NOMO-1 treated with DMSO at 0.1 percent for 48 hours (cell line): ENCODE measurements around the gene ATP6V0A1.
"Not testable (repeated sequence)": the region's sequence is repeated elsewhere in the genome, so short reads cannot be mapped to it uniquely, and the experiment has no call there.

Experiments used
- DNase-seq: peaks from one replicate; lab custom pipeline; 2025; ENCODE audit not compliant: unreplicated experiment; lab: John Stamatoyannopoulos, UW

Gene ATP6V0A1

DNA sequence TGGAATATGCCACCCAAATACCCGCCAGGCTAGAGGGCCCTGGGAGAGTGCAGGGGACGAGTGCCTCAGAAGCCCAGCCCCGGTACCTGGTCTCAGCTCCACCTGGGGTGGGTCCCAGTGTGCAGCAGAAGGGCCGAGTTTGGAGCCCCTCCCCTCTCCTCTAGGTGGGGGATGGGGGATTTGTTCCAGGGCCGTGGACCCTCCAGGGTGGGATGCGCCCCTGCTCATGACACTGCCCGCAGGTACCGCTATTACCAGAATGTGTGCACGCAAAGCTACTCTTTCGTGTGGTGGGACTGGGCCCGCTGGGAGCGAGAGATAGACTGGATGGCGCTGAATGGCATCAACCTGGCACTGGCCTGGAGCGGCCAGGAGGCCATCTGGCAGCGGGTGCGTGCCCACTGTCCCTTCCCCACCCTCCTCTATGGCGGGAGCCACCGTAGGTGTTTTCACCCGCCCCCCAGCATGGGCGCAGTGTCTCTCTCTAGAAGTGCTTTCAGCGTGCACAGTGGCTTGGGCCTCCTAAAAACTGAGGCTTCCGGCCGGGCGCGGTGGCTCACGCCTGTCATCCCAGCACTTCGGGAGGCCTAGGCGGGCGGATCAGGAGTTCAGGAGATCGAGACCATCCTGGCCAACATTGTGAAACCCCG lies 78.6 kb downstream of the ATP6V0A1 start:
- no peak for DNase-seq

DNA sequence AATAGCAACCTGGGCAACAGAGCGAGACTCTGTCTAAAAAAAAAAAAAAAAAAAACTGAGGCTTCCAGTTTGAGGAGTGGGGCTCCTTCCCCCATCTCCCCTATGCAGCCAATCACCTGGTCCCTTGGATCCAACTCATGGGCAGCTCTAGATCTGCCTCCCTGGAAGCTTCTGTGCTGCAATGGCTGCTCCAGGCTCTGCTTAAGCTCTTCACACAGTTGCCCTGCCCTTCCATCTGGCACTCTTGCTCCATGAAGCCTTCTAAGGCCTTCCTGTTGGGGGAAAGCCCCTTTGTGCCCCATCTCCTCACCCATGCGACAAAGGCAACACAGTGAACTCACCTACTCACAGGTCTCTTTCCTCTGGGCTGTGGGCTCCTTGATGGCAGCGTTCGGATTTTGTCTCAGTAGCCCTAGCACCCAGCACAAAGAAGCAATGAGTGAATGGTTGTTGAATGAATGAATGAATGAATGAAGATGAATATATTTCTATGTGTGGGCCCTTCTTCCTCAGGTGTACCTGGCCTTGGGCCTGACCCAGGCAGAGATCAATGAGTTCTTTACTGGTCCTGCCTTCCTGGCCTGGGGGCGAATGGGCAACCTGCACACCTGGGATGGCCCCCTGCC lies 79.3 kb downstream of the ATP6V0A1 start:
- no peak for DNase-seq

DNA sequence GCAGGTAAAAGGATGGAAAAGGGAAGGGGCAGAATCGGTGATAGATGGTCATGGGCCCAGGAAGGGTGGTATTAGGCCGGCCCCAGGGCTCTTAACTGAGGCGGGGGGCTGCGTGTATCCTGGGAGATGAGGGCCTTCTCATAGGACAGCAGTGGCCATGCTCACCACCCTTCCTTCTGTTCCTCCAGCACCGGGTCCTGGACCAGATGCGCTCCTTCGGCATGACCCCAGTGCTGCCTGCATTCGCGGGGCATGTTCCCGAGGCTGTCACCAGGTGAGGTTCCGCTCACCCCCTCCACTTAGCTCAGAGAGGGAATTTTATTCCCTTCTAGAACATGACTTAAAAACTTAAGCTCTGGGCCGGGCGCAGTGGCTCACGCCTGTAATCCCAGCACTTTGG lies 79.8 kb downstream of the ATP6V0A1 start:
- no peak for DNase-seq

DNA sequence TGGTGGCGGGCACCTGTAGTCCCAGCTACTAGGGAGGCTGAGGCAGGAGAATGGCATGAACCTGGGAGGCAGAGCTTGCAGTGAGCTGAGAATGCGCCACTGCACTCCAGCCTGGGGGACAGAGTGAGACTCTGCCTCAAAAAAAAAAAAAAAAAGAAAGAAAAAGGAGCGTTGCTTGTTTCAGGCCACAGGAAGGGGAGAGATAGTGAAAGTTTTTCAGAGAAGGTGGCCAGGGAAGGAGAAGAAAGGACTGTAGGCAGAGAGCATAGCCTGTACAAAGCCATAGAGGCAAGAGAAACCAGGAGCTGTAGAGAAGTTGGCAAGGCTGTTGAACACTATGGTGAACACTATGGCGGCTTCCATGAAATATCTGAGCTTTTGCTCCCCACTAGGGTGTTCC lies 81.9 kb downstream of the ATP6V0A1 start:
- not testable (repeated sequence) for DNase-seq

DNA sequence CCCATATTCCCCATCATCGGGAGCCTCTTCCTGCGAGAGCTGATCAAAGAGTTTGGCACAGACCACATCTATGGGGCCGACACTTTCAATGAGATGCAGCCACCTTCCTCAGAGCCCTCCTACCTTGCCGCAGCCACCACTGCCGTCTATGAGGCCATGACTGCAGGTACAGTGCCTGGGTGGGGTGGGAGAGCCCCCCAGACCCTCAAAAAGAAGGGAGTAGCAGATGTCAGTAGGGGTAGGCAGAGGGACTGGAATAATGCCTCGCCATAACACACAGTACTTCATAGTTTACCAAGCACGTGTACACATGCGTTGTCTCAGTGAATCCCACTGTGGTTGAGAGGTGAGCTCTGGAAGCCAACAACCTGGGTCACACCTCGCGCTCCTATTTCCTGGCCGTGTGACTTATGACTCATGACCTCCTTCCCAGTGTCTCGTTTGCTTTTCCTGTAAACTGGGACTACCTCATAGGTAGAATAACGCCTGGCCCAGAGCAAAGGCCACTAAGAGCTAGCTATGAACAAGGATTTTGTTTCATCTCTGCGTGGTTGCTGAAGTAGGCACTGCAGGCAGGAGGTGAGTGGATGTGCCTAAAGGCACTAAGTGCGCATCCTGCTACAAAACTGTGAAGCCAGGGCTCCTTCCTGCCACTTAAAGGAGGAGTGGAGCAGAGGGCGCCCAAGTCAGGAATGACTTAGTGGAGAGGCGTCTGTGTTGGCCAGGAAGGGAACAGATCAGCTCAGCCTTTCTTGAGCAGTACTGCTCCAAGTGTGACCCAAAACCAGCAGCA lies 82.6 kb downstream of the ATP6V0A1 start:
- no peak for DNase-seq

DNA sequence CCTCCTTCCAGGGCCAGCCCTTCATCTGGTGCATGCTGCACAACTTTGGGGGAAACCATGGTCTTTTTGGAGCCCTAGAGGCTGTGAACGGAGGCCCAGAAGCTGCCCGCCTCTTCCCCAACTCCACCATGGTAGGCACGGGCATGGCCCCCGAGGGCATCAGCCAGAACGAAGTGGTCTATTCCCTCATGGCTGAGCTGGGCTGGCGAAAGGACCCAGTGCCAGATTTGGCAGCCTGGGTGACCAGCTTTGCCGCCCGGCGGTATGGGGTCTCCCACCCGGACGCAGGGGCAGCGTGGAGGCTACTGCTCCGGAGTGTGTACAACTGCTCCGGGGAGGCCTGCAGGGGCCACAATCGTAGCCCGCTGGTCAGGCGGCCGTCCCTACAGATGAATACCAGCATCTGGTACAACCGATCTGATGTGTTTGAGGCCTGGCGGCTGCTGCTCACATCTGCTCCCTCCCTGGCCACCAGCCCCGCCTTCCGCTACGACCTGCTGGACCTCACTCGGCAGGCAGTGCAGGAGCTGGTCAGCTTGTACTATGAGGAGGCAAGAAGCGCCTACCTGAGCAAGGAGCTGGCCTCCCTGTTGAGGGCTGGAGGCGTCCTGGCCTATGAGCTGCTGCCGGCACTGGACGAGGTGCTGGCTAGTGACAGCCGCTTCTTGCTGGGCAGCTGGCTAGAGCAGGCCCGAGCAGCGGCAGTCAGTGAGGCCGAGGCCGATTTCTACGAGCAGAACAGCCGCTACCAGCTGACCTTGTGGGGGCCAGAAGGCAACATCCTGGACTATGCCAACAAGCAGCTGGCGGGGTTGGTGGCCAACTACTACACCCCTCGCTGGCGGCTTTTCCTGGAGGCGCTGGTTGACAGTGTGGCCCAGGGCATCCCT lies 84.8 kb downstream of the ATP6V0A1 start:
- DNase-seq: no peak

DNA sequence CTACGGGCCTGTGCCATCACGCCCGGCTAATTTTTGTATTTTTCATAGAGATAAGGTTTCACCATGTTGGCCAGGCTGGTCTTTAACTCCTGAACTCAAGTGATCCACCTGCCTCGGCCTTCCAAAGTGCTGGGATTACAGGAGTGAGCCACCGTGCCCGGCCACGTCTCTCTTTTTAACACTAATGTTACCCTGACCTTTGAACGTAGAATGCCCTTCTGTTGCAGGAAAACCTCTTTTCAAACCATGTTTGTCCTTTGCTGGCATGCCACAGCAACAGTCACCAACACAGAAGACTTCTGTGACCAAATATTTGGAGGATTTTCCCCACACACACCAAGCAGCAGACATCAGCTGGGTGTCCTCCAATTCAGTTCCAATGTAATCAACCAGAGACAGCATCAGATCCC lies 86.2 kb downstream of the ATP6V0A1 start:
- DNase-seq: no peak

DNA sequence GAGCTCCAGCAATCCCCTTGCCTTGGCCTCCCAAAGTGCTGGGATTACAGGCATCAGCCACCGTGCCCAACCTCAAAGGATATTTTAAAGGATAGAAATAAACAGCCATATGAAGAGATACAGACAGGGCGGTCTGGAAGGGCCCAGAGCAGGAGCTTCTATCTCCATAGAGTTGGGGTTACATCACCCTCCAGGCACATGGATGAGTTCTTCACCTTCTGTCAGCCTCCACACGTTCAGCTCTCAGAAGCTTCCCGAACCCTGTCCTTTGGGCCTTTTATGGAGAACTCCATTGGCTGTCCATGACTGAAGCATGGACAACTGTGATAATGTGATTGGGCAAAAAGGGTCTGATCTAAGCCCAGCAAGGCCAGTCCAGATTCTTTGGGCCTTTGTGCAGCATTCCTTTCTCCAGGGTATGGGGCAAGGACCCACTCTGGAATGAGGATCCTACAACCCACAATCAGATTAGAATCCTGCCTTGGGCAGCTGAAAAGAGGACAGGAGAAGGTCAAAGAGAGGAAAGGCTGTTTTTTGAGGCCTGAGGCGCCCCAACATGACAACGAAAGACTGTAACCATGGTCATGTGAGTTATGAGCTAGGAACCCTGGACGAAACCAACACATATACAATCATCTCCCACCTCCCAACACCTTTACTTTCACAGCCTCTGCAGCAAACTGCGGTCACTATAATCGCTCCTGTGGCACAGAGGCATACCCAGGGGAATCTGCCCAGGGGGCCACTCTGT lies 87.3 kb downstream of the ATP6V0A1 start:
- DNase-seq: not testable (repeated sequence)

DNA sequence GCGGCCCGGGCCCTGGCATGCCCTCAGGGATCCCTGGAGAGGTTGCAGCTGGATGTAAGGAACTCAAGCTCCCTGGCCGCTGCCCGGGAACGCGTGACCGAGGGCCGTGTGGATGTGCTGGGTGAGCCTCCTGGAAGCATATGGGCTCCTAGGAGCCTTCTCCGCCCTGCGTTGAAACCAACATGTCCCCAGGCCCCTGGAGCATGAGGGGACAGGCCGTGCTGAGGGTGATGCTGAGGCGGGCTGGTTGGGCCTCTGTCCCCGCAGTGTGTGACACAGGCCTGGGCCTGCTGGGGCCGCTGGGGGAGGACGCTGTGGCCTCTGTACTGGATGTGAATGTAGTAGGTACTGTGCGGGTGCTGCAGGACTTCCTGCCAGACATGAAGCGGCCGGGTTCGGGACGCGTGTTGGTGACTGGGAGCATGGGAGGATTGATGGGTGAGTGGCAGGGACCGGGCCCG lies 88.4 kb downstream of the ATP6V0A1 start:
- no peak for DNase-seq

DNA sequence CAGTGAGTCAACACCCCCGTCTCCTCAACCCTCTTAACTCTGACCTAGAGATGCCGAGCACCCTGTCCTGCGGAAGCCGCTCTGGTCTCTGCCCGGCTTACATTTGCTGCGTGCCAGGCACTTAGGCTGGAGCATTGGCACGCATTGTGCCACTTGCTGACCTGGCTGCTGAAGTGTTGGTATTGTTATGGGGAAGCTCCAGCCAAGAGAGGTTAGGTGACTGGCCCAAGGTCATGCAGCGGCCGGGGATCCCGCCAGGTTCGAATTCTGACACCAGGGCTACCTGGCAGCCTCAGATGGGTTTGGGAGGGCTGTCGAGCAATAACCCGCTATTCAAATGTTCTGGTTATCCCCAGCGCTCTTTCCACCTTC lies 89.0 kb downstream of the ATP6V0A1 start:
- no peak for DNase-seq

DNA sequence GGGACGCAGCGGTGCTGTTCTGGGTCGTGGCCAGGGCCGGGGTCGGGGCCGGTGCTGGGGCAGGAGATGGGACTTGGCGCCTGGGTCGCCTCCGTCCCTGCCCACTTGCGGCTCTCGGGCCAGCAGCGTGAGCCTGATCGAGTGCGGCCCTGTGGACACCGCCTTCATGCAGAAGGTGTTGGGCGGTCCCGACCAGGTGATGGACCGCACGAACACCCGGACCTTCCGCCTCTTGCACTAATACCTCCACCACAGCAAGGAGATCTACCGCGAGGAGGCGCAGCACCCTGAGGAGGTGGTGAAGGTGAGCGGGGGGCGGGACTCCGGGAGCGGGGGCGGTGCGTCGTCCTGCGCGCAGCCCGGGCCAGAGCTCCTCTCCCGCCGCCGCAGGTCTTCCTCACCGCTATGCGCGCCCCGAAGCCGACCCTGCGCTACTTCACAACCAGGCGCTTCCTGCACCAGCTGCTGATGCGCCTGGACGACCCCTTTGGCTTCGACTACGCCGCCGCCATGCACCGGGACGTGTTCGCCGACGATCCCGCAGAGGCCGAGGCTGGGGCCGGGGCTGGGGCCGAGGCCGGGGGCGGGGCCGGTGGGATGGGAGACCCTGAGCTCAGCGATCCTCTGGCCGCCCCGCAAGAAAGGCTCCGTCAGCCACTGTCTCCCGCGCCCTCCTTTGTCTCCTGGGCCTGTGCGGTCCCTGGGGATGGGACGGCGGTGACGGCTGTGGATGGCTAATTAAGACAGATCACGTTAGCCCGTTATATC lies 89.6 kb downstream of the ATP6V0A1 start:
- DNase-seq: no peak

DNA sequence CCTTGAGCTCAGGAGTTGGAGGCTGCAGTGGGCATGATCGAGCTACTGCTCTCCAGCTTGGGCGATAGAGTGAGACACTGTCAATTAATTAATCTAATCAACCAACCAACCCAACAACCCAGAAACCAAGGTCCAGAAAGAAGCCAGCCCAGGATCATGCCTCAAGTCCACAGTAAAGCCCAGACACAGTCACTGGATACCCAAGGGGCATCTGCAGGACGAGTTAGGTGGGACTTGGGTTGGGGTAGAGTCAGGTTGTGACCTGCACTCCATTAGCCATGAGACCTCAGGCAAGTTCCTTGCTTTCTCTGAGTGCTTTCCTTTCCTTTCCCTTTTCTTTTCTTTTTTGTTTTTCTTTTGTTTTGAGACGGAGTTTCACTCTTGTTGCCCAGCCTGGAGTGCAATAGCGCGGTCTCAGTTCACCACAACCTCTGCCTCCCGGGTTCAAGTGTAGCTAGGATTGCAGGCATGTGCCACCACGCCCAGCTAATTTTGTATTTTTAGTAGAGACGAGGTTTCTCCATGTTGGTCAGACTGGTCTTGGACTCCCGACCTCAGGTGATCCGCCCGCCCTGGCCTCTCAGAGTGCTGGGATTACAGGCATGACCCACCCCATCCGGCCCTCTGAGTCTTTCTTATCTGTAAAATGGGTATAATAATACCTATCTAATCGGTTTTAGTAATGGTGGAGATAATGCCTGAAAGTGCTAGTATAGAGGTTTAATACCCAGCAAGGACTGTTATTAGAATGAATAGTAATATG lies 90.5 kb downstream of the ATP6V0A1 start:
- DNase-seq: no peak

DNA sequence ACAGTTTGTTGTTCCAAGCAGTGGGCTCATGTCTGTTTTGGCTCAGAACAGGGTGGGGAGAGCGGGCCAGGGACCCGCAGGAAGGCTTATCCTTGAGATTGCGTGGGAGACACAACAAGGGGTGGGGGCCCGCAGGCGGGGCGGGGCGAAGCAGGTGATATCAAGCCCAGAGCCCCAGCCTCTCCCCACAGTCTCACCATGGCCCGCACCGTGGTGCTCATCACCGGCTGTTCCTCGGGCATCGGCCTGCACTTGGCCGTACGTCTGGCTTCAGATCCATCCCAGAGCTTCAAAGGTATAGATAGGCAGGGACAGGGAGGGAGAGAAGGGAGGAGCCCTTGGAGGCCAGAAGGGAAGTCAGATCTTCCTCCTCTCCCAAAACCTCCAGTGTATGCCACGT lies 94.1 kb downstream of the ATP6V0A1 start, which contains the start of gene HSD17B1:
TSS of gene HSD17B1 (plus strand) at position 188 of the 400 bp plus-strand sequence. CDS start at position 199, 11 bp downstream.
- not testable (repeated sequence) for DNase-seq

DNA sequence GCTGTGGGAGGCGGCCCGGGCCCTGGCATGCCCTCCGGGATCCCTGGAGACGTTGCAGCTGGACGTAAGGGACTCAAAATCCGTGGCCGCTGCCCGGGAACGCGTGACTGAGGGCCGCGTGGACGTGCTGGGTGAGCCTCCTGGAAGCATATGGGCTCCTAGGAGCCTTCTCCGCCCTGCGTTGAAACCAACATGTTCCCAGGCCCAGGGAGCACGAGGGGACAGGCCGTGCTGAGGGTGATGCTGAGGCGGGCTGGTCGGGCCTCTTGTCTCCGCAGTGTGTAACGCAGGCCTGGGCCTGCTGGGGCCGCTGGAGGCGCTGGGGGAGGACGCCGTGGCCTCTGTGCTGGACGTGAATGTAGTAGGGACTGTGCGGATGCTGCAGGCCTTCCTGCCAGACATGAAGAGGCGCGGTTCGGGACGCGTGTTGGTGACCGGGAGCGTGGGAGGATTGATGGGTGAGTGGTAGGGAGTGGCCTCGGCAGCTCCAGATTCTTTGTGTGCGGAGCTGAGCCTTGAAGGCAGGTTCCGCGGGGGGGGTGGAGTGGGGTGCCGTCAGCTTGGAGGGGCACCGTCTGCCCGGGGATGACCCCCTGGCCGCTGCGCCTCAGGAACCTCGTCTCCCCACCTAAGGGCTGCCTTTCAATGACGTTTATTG lies 94.6 kb downstream of the ATP6V0A1 start:
- no peak for DNase-seq

DNA sequence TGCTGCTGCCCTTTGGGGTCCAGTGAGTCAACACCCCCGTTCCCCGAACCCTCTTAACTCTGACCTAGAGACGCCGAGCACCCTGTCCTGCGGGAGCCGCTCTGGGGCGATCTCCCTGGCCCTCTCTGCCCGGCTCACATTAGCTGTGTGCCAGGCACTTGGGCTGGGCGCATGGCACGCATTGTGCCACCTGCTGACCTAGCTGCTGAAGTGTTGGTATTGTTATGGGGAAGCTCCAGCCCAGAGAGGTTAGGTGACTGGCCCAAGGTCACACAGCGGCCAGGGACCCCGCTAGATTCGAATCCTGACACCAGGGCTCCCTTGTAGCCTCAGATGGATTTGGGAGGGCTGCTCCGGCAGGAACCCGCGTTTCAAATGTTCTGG lies 95.2 kb downstream of the ATP6V0A1 start:
- DNase-seq: no peak

DNA sequence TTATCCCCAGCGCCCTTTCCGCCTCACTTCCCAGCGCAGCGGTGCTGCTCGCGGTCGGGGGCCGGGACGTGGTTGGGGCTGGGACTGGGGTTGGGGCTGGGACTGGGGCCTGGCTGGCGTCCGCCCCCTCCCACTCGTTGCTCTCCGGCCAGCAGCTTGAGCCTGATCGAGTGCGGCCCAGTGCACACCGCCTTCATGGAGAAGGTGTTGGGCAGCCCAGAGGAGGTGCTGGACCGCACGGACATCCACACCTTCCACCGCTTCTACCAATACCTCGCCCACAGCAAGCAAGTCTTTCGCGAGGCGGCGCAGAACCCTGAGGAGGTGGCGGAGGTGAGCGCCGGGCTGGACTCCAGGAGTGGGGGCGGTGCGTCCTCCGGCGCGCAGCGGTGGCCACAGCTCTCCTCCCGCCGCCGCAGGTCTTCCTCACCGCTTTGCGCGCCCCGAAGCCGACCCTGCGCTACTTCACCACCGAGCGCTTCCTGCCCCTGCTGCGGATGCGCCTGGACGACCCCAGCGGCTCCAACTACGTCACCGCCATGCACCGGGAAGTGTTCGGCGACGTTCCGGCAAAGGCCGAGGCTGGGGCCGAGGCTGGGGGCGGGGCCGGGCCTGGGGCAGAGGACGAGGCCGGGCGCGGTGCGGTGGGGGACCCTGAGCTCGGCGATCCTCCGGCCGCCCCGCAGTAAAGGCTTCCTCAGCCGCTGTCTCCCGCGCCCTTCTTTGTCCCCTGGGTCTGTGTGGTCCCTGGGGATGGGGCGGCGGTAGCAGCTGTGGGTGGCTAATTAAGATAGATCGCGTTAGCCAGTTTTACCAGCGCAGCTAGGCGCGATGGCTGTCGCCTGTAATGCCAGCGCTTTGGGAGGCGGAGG lies 95.8 kb downstream of the ATP6V0A1 start:
- DNase-seq: peak; percentile 79

DNA sequence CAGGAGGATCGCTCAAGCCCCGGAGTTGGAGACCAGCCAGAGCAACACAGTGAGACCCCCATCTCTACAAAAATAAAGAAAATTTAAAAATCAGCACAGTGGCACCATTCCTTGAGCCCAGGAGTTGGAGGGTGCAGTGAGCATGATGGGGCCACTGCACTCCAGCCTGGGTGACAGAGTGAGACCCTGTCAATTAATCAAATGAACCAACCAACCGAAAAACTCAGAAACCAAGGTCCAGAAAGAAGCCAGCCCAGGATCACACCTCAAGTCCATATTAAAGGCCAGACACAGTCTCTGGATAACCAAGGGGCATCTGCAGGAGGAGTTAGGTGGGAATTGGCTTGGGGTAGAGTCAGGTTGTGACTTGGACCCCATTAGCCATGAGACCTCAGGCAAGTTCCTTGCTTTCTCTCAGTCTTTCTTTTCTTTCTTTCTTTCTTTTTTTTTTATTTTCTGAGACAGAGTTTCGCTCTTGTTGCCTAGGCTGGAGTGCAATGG lies 96.5 kb downstream of the ATP6V0A1 start:
- no peak for DNase-seq
